ENCODE data around the gene SEPTIN6. TPM values are rescaled to one million over a fixed set of nuclear protein-coding genes. Genes with fewer than 3 reads are reported as not detected.

The SEPTIN6 gene
- total and polyA plus RNA-seq, 2 of the 4 experiments (the other 2 are of a cell fraction): 16.2 to 19.0 TPM

- TF ChIP-seq SMC3 (IDR thresholded peaks at IDR 0.05; ENCODE audit: low read depth, low read length): no peak
Observed at GRCh38 chrX:119685225-119686066, 7.5 kb downstream of the SEPTIN6 start (continued).

- H3K4me1 ChIP-seq (ENCODE audit: control insufficient read depth, insufficient read depth, low read length): peaks cover 5% of the 10 kb centered on the region; the same call in 1 of the 2 replicates
- no peak overlapping the region for H3K4me2 ChIP-seq (ENCODE audit: low read depth, low read length)
- no peak overlapping the region for H3K23ac ChIP-seq (ENCODE audit: low read depth, low read length)
- H2BK20ac ChIP-seq (ENCODE audit: low read depth, low read length): no peak overlapping the region
- no peak overlapping the region for H3K14ac ChIP-seq (replicated peaks; ENCODE audit: low read depth, low read length)
- in situ Hi-C loops (cut with MboI; ENCODE audit: low sequenced_read_pairs): no loop called here
- intact Hi-C loops (cut with micrococcal nuclease): no loop called here
- ChIA-PET CTCF (no interaction called here), POLR2A (ENCODE audit: unreplicated experiment) (no interaction called here)
- no peak overlapping the region for H2BK15ac ChIP-seq (ENCODE audit: low read depth, low read length)
- no peak overlapping the region for H3K18ac ChIP-seq (ENCODE audit: low read depth, low read length)
- no peaks in the 10 kb centered on the region for H3K9me3 ChIP-seq (ENCODE audit: control insufficient read depth, insufficient read depth, low read length)
- dilution Hi-C loops (cut with HindIII; ENCODE audit: low sequenced_read_pairs, unreplicated experiment): no loop called here
- no peak overlapping the region for H2BK120ac ChIP-seq (ENCODE audit: low read depth, low read length)
- H4K5ac ChIP-seq (ENCODE audit: low read depth, low read length): no peak overlapping the region
- BruUV-seq (replicated peaks): no TSS peak
- no peak overlapping the region for H3K9ac ChIP-seq (ENCODE audit: low read depth, low read length)
- no peak overlapping the region for H2AK9ac ChIP-seq (replicated peaks; ENCODE audit: low read depth, low read length, poor library complexity)
- H3K56ac ChIP-seq (ENCODE audit: extremely low read depth, insufficient read depth, low read length): no peak overlapping the region
- no peak overlapping the region for H3K4me3 ChIP-seq (ENCODE audit: insufficient read depth, low read depth, low read length)
- H4K91ac ChIP-seq (ENCODE audit: insufficient read depth, low read depth, low read length): no peak overlapping the region
- H3K27ac ChIP-seq (ENCODE audit: insufficient read depth, low read length): no peak overlapping the region
- no peaks in the 10 kb centered on the region for H3K27me3 ChIP-seq (ENCODE audit: control insufficient read depth, insufficient read depth, low read length)
- H3K4ac ChIP-seq (ENCODE audit: low read depth, low read length): no peak overlapping the region
- H2AFZ ChIP-seq (replicated peaks; ENCODE audit: low read length, poor library complexity): no peak overlapping the region
- DNase-seq (no peak), ATAC-seq (ENCODE audit: low read depth) (no peak; the same call in 1 of the 2 replicates)
- no peaks in the 10 kb centered on the region for H3K9me1 ChIP-seq (ENCODE audit: insufficient read depth, low read length)
- H2AK5ac ChIP-seq (ENCODE audit: low read depth, low read length): no peak overlapping the region
- TF ChIP-seq MAZ (IDR thresholded peaks at IDR 0.05; ENCODE audit: borderline replicate concordance, low read depth, low read length) (no peak), MAFK (IDR thresholded peaks at IDR 0.05; ENCODE audit: low read depth, low read length) (no peak), CTCF (conservative IDR thresholded peaks at IDR 0.05; ENCODE audit: low read depth, low read length) (no peak)
- H4K20me1 ChIP-seq (ENCODE audit: insufficient read depth, low read length): no peaks in the 10 kb centered on the region
- 0 out of 4 replicates have a peak overlapping the region, but pooled peaks of 1 of the 2 experiments have one; percentile 60 for H4K8ac ChIP-seq (ENCODE audit: low read depth in 2 of 2, low read length in 2 of 2)
- H2BK5ac ChIP-seq (ENCODE audit: low read depth, low read length, poor library complexity, severe bottlenecking): no peak overlapping the region
- H3K79me1 ChIP-seq (ENCODE audit: low read depth in 1 of 2, low read length in 2 of 2): peaks cover 0 to 5% of the 10 kb centered on the region in 2 experiments; a peak in 1 of 4 replicates
- no peaks in the 10 kb centered on the region for H3K36me3 ChIP-seq (ENCODE audit: control insufficient read depth, insufficient read depth, low read length)
- WGBS, 2 experiments (ENCODE audit: extremely low coverage in 2 of 2, insufficient read length in 1 of 2): 60% methylated on average over 1 of the region's 1 CpG; no CpG with 5 or more reads in 1 of the 2 experiments
Observed at GRCh38 chrX:119684916-119685224, 8.1 kb downstream of the SEPTIN6 start.

All from IMR-90 (cell line).